Vagina (tissue), 2 donors: ENCODE data around the gene HSBP1. TPM values are rescaled to one million over a fixed set of nuclear protein-coding genes. Genes with fewer than 3 reads are reported as not detected.

Experiments used
- DNase-seq, 2 donors: peaks; one replicate each; pipeline ENCODE4 v3.0.0-alpha.2; 2017; ENCODE audit errors: extremely low spot score in 2 of 2
- H3K27ac ChIP-seq: fragments of 200-600 bp; sonication (generic); one replicate; pipeline ENCODE4 v1.5.1; 2019
- H3K27me3 ChIP-seq: fragments of 200-600 bp; sonication (generic); one replicate; pipeline ENCODE4 v1.5.1; 2019
- H3K36me3 ChIP-seq, 2 donors: fragments of 200-600 bp; sonication (generic); one replicate each; pipeline ENCODE4 v1.5.1; 2017 to 2019
- H3K4me1 ChIP-seq: fragments of 200-600 bp; sonication (generic); one replicate; pipeline ENCODE4 v1.5.1; 2019
- H3K4me3 ChIP-seq, 2 donors: fragments of 200-600 bp; sonication (generic); 1 replicate in 1 of 2; 2 replicates in 1 of 2; pipeline ENCODE4 v1.5.1; 2016 to 2019
- H3K9me3 ChIP-seq: fragments of 200-600 bp; sonication (generic); one replicate; pipeline ENCODE4 v1.5.1; 2019
- CTCF ChIP-seq, 3 experiments: fragments of 450-650 bp in 2 of 3; fragments of 200-600 bp in 1 of 3; sonication (generic) in 1 of 3; IDR thresholded peaks; one replicate each; pipeline ENCODE4 v1.5.1; 2017 to 2019; ENCODE audit warnings: antibody characterized with exemption in 3 of 3, mild to moderate bottlenecking in 2 of 3, moderate library complexity in 2 of 3
- POLR2A ChIP-seq, 2 donors: fragments of 450-650 bp; IDR thresholded peaks; one replicate each; pipeline ENCODE4 v1.6.1; 2017; ENCODE audit warnings: antibody characterized with exemption in 2 of 2, mild to moderate bottlenecking in 2 of 2, moderate library complexity in 2 of 2
- POLR2AphosphoS5 ChIP-seq, 2 donors: sonication (generic); formaldehyde crosslinking; IDR thresholded peaks; one replicate each; pipeline ENCODE4 v1.9.0; 2017; ENCODE audit warnings: antibody characterized with exemption in 2 of 2, mild to moderate bottlenecking in 2 of 2, low read depth in 1 of 2; ENCODE audit not compliant: insufficient read depth in 1 of 2
- intact Hi-C: fragments of 100-400 bp; cut with DNase I; formaldehyde crosslinking; loops from one replicate; pipeline ENCODE4 v1.15.1; 2023
- total RNA-seq: library from RNA; depleted of rRNA; stranded (reverse); fragments of >200 nt; gene quantifications from one replicate; pipeline ENCODE4 v1.2.3, GENCODE V29; 2016

Gene HSBP1
- total RNA-seq, 1 donor from 2014 or later = 14.2 TPM

GRCh38 chr16:83793179-83793578 lies 14.6 kb upstream of the HSBP1 start:
- Histone ChIP-seq H3K27me3 (no peaks in the 10 kb centered on the region), H3K27ac (no peak overlapping the region), H3K9me3 (no peaks in the 10 kb centered on the region), H3K36me3 (peaks cover 0 to under 1% of the 10 kb centered on the region in 2 donors), H3K4me3 (no peak overlapping the region), H3K4me1 (no peaks in the 10 kb centered on the region)
- no peak for TF ChIP-seq POLR2AphosphoS5 (IDR thresholded peaks at IDR 0.05; ENCODE audit: insufficient read depth in 1 of 2, low read depth in 1 of 2)
- TF ChIP-seq POLR2A (IDR thresholded peaks at IDR 0.05) = no peak
- TF ChIP-seq CTCF (IDR thresholded peaks at IDR 0.05) = no peak
- intact Hi-C loops = no loop called here
- DNase-seq = no peak

- H3K4me3 ChIP-seq = no peak overlapping the region
- no peaks in the 10 kb centered on the region for H3K4me1 ChIP-seq
- no peaks in the 10 kb centered on the region for H3K9me3 ChIP-seq
- no peak overlapping the region for H3K27ac ChIP-seq
- no peak for TF ChIP-seq CTCF (IDR thresholded peaks at IDR 0.05)
- no peak for TF ChIP-seq POLR2A (IDR thresholded peaks at IDR 0.05)
- TF ChIP-seq POLR2AphosphoS5 (IDR thresholded peaks at IDR 0.05; ENCODE audit: insufficient read depth in 1 of 2, low read depth in 1 of 2) = no peak
- no peaks in the 10 kb centered on the region for H3K27me3 ChIP-seq
- intact Hi-C loops = no loop called here
- H3K36me3 ChIP-seq = no peaks in the 10 kb centered on the region
- no peak for DNase-seq
Measured at GRCh38 chr16:83794860-83795554, 12.8 kb upstream of the HSBP1 start.

GRCh38 chr16:83797013-83797412 lies 10.8 kb upstream of the HSBP1 start:
- DNase-seq = no peak
- Histone ChIP-seq H3K27me3 (no peaks in the 10 kb centered on the region), H3K9me3 (no peaks in the 10 kb centered on the region), H3K27ac (no peak overlapping the region), H3K4me3 (no peak overlapping the region), H3K4me1 (peaks cover 5% of the 10 kb centered on the region), H3K36me3 (no peaks in the 10 kb centered on the region)
- intact Hi-C loops = no loop called here
- no peak for TF ChIP-seq POLR2AphosphoS5 (IDR thresholded peaks at IDR 0.05; ENCODE audit: insufficient read depth in 1 of 2, low read depth in 1 of 2)
- TF ChIP-seq CTCF (IDR thresholded peaks at IDR 0.05) = no peak
- no peak for TF ChIP-seq POLR2A (IDR thresholded peaks at IDR 0.05)

- H3K27ac ChIP-seq = no peak overlapping the region
- intact Hi-C loops = no loop called here
Measured at GRCh38 chr16:83799336-83799735, 8.4 kb upstream of the HSBP1 start.

More at GRCh38 chr16:83799336-83799735, 8.4 kb upstream of the HSBP1 start:
- TF ChIP-seq POLR2A (IDR thresholded peaks at IDR 0.05) = no peak
- no peak for TF ChIP-seq CTCF (IDR thresholded peaks at IDR 0.05)
- no peak for TF ChIP-seq POLR2AphosphoS5 (IDR thresholded peaks at IDR 0.05; ENCODE audit: insufficient read depth in 1 of 2, low read depth in 1 of 2)
- Histone ChIP-seq H3K9me3 (no peaks in the 10 kb centered on the region), H3K36me3 (no peaks in the 10 kb centered on the region), H3K4me1 (peaks cover 17% of the 10 kb centered on the region), H3K4me3 (no peak overlapping the region), H3K27me3 (no peaks in the 10 kb centered on the region)
- DNase-seq = no peak
